ENCODE data around the gene FMN1.
A peak's percentile ranks its signal among the peaks of the same experiment; 100 is the strongest.
"Not testable (repeated sequence)": the region's sequence is repeated elsewhere in the genome, so short reads cannot be mapped to it uniquely, and the experiment has no call there.

FMN1 gene

DNA sequence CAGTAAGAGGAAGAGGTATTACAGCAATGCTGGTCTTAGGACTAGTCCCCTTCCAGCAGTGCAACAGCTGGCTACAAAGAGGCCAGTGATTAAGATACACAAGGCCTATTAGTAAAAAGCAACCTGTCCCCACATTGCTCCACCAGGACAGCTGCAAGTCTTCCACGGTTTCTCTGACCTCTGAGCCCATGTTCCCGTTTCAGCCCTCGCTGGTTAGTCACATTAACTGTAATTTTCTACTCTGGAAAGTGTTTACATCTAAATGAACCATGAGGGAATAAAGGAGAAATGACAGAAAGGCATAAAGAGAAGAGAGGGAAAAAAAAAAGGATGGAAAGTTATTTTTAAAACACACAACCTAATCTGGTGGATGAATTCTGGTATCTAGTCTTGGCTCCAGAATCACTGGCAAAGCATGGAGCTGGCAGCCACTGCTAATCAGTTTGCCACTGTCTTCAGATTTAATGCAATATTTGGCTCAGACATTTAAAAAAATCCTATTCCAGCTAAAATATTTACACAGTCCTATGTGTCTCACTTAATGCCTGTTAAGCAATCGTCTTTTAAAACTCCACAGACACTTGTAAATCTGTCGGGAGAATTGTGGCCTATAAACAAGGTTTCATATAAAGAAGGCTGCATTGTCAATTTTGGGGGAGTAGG is 321.8 kb downstream of the FMN1 start:
- peak; percentile 79 for DNase-seq

GRCh38 chr15:32871883-32872282 is 322.6 kb downstream of the FMN1 start:
- no peak for DNase-seq

- DNase-seq, result peak; percentile 65
These were observed 324.1 kb downstream of the FMN1 start for GRCh38 chr15:32870240-32871033.

GRCh38 chr15:32869776-32870175 is 324.7 kb downstream of the FMN1 start:
- DNase-seq, result no peak

- DNase-seq, result peak; percentile 82
These were observed 327.2 kb downstream of the FMN1 start for GRCh38 chr15:32867313-32867626.

DNA sequence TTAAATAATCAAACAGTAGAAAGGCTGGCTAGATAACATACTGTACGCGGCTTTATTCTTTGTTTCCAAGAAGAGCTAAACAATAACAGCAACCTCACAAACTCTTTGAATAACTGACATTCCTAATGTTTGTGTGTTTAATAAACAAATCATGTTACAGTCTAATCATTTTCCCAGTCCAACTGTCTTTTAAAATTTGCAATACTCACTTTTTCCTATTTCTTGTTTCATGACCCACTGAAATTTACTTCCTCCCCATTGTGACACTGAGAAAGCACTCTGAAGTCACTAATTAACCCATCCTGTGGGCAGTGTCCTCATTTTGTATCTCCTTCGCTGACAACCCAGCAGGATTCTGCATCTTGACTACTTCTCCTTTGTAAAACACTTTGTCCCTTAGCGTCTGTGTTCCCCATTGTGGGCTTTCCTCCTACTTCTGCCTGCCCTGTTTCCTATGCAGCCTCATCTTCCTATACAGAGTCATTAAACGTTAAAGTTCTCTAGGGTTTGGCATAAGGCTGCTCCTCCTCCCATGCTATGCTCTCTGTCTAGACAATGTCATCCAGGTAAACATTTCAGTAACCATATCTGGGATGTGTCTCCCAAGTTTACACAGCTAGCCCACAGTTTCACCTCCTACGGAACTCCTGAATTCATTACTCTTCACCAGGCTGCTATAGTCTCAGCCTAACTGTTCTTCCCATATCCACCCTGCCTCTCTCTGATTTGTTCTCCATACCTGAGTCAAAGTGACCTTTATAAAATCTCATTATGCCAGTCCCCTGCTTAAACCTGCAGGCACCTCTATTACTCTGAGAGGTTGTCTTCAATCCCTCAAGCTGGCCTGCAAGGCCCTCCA is 327.8 kb downstream of the FMN1 start:
- peak; percentile 88 for DNase-seq

DNA sequence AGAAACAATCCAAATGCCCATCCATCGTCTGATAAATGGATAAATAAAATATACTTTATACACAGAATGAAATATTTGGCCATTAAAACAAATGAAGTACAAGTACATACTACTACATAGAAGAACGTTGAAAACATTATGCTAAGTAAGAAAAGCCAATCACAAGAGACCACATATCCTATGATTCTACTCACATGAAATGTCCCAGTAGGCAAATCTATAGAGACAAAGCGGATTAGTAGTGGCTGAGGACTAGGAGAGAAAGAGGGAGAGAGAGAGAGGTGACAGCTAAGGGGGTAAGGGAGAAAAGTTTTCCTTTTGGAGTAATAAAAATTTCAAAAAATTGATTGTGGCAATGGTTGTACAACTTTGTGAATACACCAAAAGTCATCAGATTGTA is 329.7 kb downstream of the FMN1 start:
- DNase-seq, result no peak

- no peak for DNase-seq
These were observed 330.5 kb downstream of the FMN1 start for GRCh38 chr15:32864051-32864450.

DNA sequence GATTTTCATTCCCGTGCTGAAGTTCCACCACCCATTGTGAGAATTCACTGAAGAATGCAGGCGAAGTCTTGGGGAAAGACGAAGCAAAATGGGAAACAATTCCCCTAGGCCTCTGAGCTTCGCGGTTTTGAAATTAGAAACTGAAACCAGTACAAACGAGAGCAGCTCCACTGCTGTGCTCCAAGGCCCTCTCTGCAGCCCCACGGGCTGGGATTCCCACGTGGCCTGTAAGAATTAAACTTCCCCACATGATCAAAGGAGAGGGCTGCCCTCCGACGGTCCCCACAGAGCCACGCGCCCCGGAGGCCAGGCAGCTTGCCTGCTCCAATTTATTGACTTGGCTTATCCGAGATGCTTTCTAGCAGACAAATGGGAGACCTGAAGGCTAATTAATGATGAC is 332.8 kb downstream of the FMN1 start:
- peak; percentile 72 for DNase-seq

DNA sequence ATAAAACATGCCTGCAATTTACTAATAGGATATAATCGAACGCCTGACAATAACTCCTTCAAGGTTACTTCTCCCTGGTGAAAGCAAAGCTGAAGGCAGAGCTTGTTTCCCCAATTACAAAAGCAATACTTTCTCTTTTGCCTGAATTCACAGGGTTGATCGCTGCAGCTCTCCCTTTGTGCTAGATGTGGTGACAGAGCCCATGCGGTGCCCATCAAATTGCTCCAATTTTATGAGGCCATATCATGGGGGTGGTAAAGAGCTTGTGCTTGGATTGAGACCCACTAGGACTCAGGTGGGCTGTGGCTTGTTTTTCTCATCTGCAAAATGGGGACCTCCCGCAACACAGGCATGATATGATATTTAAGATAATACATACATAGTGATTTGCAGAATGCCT is 333.3 kb downstream of the FMN1 start:
- DNase-seq, result no peak

GRCh38 chr15:32859996-32860395 is 334.5 kb downstream of the FMN1 start:
- no peak for DNase-seq

DNA sequence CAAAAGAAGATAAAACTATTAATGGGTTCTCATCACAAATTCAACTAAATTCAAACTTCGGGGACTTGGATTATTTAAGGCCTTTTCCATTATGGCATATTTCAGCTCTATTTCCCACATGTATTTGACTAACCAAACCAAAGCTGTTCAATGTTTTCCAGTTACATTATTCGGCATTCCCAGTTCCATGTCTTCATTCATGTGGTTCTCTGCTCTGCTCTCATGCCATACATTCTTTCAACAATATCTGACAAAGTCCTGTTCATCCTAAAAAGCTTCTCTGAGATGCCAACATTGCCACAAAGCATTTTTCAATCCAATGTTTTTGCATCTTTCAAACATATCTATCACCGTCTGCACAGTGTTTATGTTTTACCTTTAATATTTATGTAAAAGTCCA is 335.3 kb downstream of the FMN1 start:
- no peak for DNase-seq

DNA sequence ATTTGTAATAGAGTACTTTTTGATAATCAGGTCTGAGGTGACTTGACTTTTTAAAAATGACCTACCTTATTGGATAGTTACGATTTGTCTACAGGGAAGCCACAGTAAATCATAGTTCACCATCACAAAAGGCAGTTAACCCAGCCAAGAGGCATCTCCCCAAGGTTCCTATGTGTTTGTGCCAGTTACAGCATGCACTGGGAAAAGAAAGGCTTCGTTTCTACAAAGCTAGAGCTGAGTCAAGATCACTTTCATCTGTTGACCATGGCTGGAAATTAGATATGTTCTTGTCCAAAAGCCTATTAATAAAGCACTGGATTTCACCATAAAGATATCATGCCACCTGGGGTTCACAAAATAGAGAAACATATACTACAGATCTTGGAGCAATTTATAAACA is 336.8 kb downstream of the FMN1 start:
- no peak for DNase-seq

DNA sequence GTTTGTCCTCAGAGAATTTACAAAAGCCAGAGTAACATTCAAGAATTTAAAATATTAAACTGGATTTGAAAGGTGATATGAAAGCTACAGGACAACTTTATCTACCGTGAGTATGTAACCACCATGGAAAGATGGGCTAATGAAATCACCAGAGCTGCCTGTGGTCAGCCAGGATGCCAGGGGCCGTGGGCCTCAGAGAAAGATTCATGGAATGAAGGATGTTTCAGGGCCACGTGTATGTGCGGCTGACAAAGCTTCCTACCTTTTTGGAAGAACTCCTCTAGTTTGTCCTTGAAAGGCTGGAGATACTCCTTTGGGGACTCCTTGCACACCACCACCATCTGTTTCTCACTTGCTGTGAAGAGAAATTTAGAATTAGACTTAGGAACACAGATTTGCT is 337.8 kb downstream of the FMN1 start:
- DNase-seq, result no peak

DNA sequence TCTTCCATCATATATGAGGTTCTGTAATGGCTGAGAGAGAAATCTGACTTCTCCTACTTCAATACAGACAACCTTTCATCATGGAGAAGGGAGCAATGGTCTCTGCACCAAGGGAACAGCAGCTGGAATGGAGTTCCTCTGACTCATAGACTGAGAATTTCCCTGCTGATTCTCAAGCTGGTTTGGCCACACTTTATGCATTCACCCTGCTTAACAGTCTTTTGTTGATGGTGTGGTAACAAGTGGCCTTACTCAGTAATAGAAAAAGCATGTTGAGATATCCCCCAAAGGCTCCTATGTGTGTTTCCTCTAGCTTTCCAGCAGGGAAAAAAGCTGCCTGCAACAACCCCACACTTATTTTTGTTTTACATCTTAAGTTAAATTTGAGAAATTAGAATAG is 338.6 kb downstream of the FMN1 start:
- DNase-seq, result peak; percentile 61

DNA sequence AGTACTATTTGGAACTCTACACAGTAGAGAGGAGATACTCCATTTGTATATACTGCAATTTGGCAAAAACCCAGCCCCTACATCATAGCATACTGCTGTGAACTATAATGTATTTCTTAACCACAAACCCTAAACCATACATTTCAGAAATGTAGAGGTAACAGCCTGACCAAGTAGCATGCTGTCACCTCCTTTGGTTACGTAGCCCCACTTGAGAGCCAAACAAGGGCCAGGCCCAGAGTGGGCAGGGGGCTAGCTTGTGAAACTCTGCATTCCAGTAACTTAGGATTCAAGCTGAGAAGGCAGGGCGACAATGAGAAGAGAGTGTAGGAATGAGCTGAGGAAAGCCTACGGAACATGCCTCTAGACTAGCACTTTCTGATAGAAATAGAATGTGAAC is 340.9 kb downstream of the FMN1 start:
- no peak for DNase-seq

GRCh38 chr15:32852771-32853170 is 341.7 kb downstream of the FMN1 start:
- DNase-seq, result no peak

- DNase-seq, result no peak
These were observed 342.5 kb downstream of the FMN1 start for GRCh38 chr15:32852017-32852416.

DNA sequence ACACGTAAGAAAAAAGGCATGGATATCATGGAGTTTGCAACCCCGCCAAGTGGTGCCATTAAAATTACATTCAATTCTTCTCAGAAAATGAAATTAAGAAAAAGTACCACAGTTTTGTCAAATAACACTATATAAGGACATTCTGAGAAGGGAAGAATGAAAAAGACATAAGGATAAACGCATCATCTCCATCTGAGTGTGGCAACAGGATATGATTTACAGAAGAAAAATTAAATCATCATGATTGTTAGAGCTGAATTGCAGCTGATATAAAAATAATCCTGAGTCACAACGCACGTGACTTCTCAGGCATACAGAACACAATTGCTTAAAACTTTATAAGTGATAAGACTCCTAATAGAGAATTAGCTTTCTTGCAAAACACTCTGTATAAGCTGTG is 342.9 kb downstream of the FMN1 start:
- DNase-seq, result peak; percentile 71

DNA sequence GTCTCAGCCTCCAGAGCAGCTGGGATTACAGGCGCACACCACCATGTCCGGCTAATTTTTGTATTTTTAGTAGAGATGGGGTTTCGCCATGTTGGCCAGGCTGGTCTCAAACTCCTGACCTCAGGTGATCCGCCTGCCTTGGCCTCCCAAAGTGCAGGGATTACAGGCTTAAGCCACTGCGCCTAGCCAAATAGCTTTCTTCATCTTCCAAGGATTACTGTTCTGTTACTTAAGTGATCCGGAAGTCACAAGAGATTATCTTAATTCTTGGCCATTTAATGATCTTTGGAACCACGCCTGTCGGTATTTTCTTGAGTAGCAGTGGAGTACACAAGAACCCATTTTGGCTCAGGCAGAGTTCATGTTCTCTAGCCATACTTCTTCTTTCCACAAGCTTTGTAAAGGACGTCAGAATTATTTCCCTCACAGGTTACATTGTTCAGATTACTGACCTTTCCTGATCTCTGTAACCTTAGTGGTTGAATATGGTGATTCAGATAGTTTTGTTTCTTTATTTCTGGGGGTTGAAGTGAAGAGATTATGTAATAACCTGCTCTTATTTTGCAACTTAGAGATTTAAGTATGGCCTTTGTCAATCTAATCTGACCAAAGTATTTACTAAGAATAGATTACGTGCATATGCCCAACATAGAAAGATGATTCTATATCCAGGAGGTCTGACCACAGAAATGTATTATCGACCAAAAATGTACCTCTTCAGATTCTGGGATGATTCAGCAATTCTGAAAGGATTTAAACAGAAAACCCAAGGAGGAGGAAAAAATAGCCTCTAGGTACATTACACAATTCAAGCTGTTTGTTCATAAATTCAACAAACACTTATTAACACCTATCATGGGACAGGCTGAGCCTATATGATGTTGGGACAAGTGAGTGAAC is 344.5 kb downstream of the FMN1 start:
- peak; percentile 73 for DNase-seq

DNA sequence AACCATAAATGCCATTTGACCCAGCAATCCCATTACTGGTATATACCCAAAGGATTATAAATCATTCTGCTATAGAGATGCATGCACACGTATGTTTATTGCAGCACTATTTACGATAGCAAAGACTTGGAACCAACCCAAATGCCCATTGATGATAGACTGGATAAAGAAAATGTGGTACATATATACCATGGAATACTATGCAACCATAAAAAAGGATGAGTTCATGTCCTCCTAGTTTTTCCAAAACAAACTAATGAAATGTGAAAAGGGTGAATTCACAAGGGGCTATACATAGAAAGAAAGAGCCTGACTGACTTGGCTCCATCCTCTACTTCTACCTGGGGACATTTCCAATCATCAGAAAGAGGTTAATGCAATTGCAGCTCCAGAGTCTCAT is 347.8 kb downstream of the FMN1 start:
- not testable (repeated sequence) for DNase-seq

DNA sequence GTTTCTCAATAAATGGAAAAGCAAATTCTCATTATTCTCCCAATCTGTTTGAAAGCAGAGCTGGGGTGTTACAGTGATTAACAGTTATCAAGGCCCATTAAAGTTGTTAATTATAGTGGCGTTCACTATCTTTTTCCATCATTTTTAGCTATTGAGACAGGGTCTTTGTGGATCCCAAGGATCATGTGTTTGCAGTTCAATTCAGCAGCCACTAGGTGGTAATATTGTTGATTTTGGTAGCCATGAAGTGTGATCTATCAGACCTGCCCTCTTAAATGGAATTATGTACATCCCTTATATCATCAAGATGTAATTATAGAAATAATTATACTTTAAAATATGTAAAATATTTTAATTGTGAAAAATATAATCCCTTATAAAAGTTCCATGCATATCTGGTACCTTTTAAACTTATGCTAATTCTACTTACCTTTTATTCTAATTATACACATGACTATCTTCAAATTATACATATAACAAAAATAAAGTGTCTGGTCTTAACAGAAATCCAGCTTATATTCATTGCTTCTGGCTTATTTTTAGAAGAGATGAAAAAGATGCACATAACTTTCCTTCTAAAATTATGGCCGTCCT is 350.3 kb downstream of the FMN1 start:
- DNase-seq, result peak; percentile 51

All from suppressor macrophage treated with lipopolysaccharide for 4 hours (primary cell).